HepG2 (cell line): Measurements from ENCODE around the gene DENND5B.

Experiments
- CTCF ChIP-seq: sonication (generic); formaldehyde crosslinking; IDR thresholded peaks from 2 replicates; pipeline ENCODE4 v1.5.0; 2020; ENCODE audit warnings: mild to moderate bottlenecking, missing genetic modification reagents, moderate library complexity
- E2F5 ChIP-seq: sonication (generic); formaldehyde crosslinking; conservative IDR thresholded peaks from 2 replicates; pipeline ENCODE4 v1.4.0; 2020; ENCODE audit warnings: missing genetic modification reagents
- ZBTB14 ChIP-seq: sonication (generic); formaldehyde crosslinking; IDR thresholded peaks from 2 replicates; pipeline ENCODE4 v1.4.0; 2020; ENCODE audit warnings: missing genetic modification reagents
- ZBTB26 ChIP-seq: IDR thresholded peaks from 2 replicates; pipeline ENCODE4 v1.6.1; 2016; ENCODE audit warnings: missing compliant biosample characterization, missing genetic modification reagents, borderline replicate concordance

- no peak for TF ChIP-seq CTCF (CRISPR knock-in tag)
- no peak for TF ChIP-seq ZBTB26 (CRISPR knock-in tag)
- TF ChIP-seq E2F5 = no peak
- no peak for TF ChIP-seq ZBTB14
Measured at GRCh38 chr12:31444736-31445135, 146.2 kb downstream of the DENND5B start.
